Common myeloid progenitor, CD34-positive (primary cell): ENCODE measurements around the gene KCNMA1.

Experiments
- CTCF ChIA-PET: fragments of 350-600 bp; sonication (Branson Sonifier 250); formaldehyde crosslinking; loops from one replicate; lab custom pipeline; 2021; ENCODE audit warnings: antibody characterized with exemption; lab: Charles Lee
- POLR2A ChIA-PET: fragments of 350-600 bp; sonication (Branson Sonifier 250); formaldehyde crosslinking; loops from one replicate; lab custom pipeline; 2021; ENCODE audit warnings: antibody characterized with exemption; lab: Charles Lee
- DNase-seq, 3 donors: peaks; one replicate each; pipeline versions ENCODE4 v3.0.0 to v3.0.0-alpha.2; 2013
- H3K27ac ChIP-seq, 2 experiments: 1 replicate in 1 of 2; 2 replicates in 1 of 2; pipeline ENCODE4 v1.7.0; 2013; ENCODE audit warnings: inconsistent platforms in 2 of 2, low read length in 2 of 2, mild to moderate bottlenecking in 2 of 2, low read depth in 1 of 2, moderate library complexity in 1 of 2; ENCODE audit not compliant: severe bottlenecking in 2 of 2, insufficient read depth in 1 of 2, poor library complexity in 1 of 2
- H3K27me3 ChIP-seq, 5 experiments: replicated peaks in 2 of 5; 1 replicate in 3 of 5; 2 replicates in 2 of 5; pipeline versions ENCODE4 v1.6.1 to v1.7.0; 2013; ENCODE audit warnings: low read length in 4 of 5, mild to moderate bottlenecking in 2 of 5, moderate library complexity in 2 of 5, inconsistent platforms in 1 of 5; ENCODE audit not compliant: insufficient read depth in 5 of 5, control insufficient read depth in 4 of 5
- H3K36me3 ChIP-seq, 4 experiments: 1 replicate in 2 of 4; 2 replicates in 2 of 4; pipeline versions ENCODE4 v1.6.1 to v1.7.0; 2013; ENCODE audit warnings: low read length in 3 of 4, control low read depth in 1 of 4, mild to moderate bottlenecking in 1 of 4; ENCODE audit not compliant: control insufficient read depth in 4 of 4, insufficient read depth in 4 of 4
- H3K4me1 ChIP-seq, 4 experiments: 1 replicate in 3 of 4; 2 replicates in 1 of 4; pipeline versions ENCODE4 v1.6.1 to v1.7.1; 2013; ENCODE audit warnings: low read length in 3 of 4, mild to moderate bottlenecking in 3 of 4, control low read depth in 1 of 4, inconsistent platforms in 1 of 4, moderate library complexity in 1 of 4; ENCODE audit not compliant: control insufficient read depth in 4 of 4, insufficient read depth in 4 of 4; ENCODE audit errors: control extremely low read depth in 1 of 4
- H3K4me3 ChIP-seq, 7 experiments: 1 replicate in 4 of 7; 2 replicates in 3 of 7; pipeline versions ENCODE4 v1.5.1 to v1.7.0; 2013; ENCODE audit warnings: mild to moderate bottlenecking in 7 of 7, low read length in 6 of 7, moderate library complexity in 6 of 7, inconsistent platforms in 2 of 7, low read depth in 2 of 7, control low read depth in 1 of 7; ENCODE audit not compliant: insufficient read depth in 4 of 7, control insufficient read depth in 1 of 7; ENCODE audit errors: extremely low read depth in 1 of 7
- H3K9me3 ChIP-seq, 5 experiments: 1 replicate in 4 of 5; 2 replicates in 1 of 5; pipeline versions ENCODE4 v1.6.1 to v1.7.1; 2013; ENCODE audit warnings: low read length in 4 of 5, mild to moderate bottlenecking in 2 of 5, inconsistent platforms in 1 of 5, low read depth in 1 of 5, moderate library complexity in 1 of 5; ENCODE audit not compliant: control insufficient read depth in 4 of 5, insufficient read depth in 2 of 5; ENCODE audit errors: control extremely low read depth in 1 of 5
- WGBS: methylation state at CpG from one replicate; pipeline ENCODE4 v1.1.5; 2013; ENCODE audit not compliant: insufficient coverage; 5-methylcytosine and 5-hydroxymethylcytosine counted together

KCNMA1 gene

GRCh38 chr10:77060913-77061312 is 576.7 kb downstream of the KCNMA1 start:
- ChIA-PET CTCF (no interaction called here), POLR2A (no interaction called here)
- no peak for DNase-seq
- H3K4me1 ChIP-seq: no peaks in the 10 kb centered on the region
- H3K9me3 ChIP-seq: no peaks in the 10 kb centered on the region
- no peak overlapping the region for H3K4me3 ChIP-seq
- no peak overlapping the region for H3K27ac ChIP-seq
- H3K36me3 ChIP-seq: no peaks in the 10 kb centered on the region
- WGBS: 80% methylated on average over 1 of the region's 2 CpGs
- H3K27me3 ChIP-seq: no peaks in the 10 kb centered on the region

- POLR2A ChIA-PET: no interaction called here
These were observed 581.0 kb downstream of the KCNMA1 start for GRCh38 chr10:77056650-77057049.

GRCh38 chr10:77052593-77052992 is 585.0 kb downstream of the KCNMA1 start:
- Histone ChIP-seq H3K27ac (no peak overlapping the region), H3K27me3 (no peaks in the 10 kb centered on the region), H3K9me3 (no peaks in the 10 kb centered on the region), H3K4me3 (no peak overlapping the region), H3K36me3 (no peaks in the 10 kb centered on the region), H3K4me1 (no peaks in the 10 kb centered on the region)
- POLR2A ChIA-PET: no interaction called here
- 100% methylated on average over 2 of the region's 2 CpGs for WGBS
- CTCF ChIA-PET: no interaction called here
- DNase-seq: no peak

More at GRCh38 chr10:77056650-77057049, 581.0 kb downstream of the KCNMA1 start:
- CTCF ChIA-PET: no interaction called here
- no peak for DNase-seq
- WGBS: no CpG with 5 or more reads among the region's 2 CpGs
- H3K9me3 ChIP-seq: no peaks in the 10 kb centered on the region
- H3K4me1 ChIP-seq: no peaks in the 10 kb centered on the region
- H3K27me3 ChIP-seq: no peaks in the 10 kb centered on the region
- H3K36me3 ChIP-seq: no peaks in the 10 kb centered on the region
- no peak overlapping the region for H3K27ac ChIP-seq
- H3K4me3 ChIP-seq: no peak overlapping the region

DNA sequence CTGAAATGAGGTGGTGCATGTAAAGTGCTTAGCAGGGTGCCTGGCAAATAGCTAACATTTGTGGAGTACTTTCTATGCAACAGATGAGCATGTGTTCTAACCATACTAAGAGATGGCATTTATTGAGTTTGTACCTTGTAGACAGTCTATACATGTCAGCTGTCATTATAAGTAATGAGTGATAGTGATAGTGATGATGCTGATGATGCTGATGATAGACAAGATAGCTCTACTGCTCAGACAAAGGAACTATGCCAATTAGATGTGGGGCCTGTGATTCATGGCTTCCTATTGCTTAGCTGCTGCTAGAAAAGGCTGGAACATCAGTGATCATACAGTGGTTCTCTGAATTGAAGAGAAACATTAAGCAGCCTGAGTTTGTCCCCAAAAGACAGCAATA is 585.8 kb downstream of the KCNMA1 start:
- no peak overlapping the region for H3K27ac ChIP-seq
- no peaks in the 10 kb centered on the region for H3K4me1 ChIP-seq
- H3K4me3 ChIP-seq: no peak overlapping the region
- ChIA-PET CTCF (interaction anchor here (0.7 to 1.2 kb wide), 2 partner anchors 10 to 25 kb away, joined by 3 to 4 read pairs; no protein-coding TSS in a partner anchor), POLR2A (no interaction called here)
- H3K36me3 ChIP-seq: no peaks in the 10 kb centered on the region
- no peaks in the 10 kb centered on the region for H3K9me3 ChIP-seq
- H3K27me3 ChIP-seq: no peaks in the 10 kb centered on the region
- DNase-seq: no peak

DNA sequence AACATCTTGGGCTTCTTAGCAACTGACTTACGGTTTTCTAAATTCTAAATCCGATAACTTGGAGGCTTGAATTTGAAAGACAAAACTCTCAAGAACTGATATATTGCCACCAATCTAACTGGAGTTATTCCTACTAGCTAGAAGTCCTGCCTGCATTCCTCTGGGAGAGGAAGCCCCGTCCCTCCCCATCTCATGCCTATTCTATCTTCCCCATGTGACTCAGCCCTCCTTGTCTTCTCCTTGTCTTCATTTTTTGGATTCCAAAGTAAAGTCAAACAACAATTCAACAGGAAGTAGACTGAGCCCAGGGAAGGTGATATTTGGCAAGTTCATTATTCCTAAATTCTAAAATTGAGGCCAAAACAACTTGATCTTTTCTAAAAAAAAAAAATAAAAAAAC is 587.7 kb downstream of the KCNMA1 start:
- POLR2A ChIA-PET: interaction anchor here (0.6 kb wide), 1 partner anchor 1386 kb away, joined by 6 read pairs; no protein-coding TSS in a partner anchor
- 100% methylated on average over 2 of the region's 3 CpGs for WGBS
- no peak overlapping the region for H3K4me3 ChIP-seq
- H3K27ac ChIP-seq: no peak overlapping the region
- no peaks in the 10 kb centered on the region for H3K27me3 ChIP-seq
- no peaks in the 10 kb centered on the region for H3K4me1 ChIP-seq
- no peak for DNase-seq
- no peaks in the 10 kb centered on the region for H3K9me3 ChIP-seq
- H3K36me3 ChIP-seq: no peaks in the 10 kb centered on the region
- CTCF ChIA-PET: interaction anchor here (0.6 kb wide), 1 partner anchor 50 kb away, joined by 4 read pairs; no protein-coding TSS in a partner anchor

- no peak overlapping the region for H3K4me3 ChIP-seq
- H3K27me3 ChIP-seq: no peaks in the 10 kb centered on the region
- ChIA-PET POLR2A (no interaction called here), CTCF (no interaction called here)
- DNase-seq: no peak
- no peaks in the 10 kb centered on the region for H3K9me3 ChIP-seq
- whole genome bisulfite sequencing: 86% methylated on average over 3 of the region's 3 CpGs
- no peaks in the 10 kb centered on the region for H3K36me3 ChIP-seq
- no peaks in the 10 kb centered on the region for H3K4me1 ChIP-seq
- H3K27ac ChIP-seq: no peak overlapping the region
These were observed 588.5 kb downstream of the KCNMA1 start for GRCh38 chr10:77049146-77049545.

- POLR2A ChIA-PET: no interaction called here
These were observed 592.5 kb downstream of the KCNMA1 start for GRCh38 chr10:77045085-77045484.

More at GRCh38 chr10:77045085-77045484, 592.5 kb downstream of the KCNMA1 start:
- no peaks in the 10 kb centered on the region for H3K36me3 ChIP-seq
- no peaks in the 10 kb centered on the region for H3K9me3 ChIP-seq
- no peak for DNase-seq
- no peaks in the 10 kb centered on the region for H3K27me3 ChIP-seq
- WGBS: 80% methylated on average over 2 of the region's 2 CpGs
- CTCF ChIA-PET: no interaction called here
- H3K4me1 ChIP-seq: peaks cover 5 to 14% (median 7%) of the 10 kb centered on the region in 4 experiments
- H3K27ac ChIP-seq: no peak overlapping the region
- no peak overlapping the region for H3K4me3 ChIP-seq
